KMS-11 (cell line): Measurements from ENCODE around the gene IFNAR1.

Source experiments
- H2AFZ ChIP-seq: fragments of 200-600 bp; sonication (generic); 2 replicates; pipeline ENCODE4 v1.6.1; 2016; ENCODE audit warnings: antibody characterized with exemption, mixed run types, low read depth
- H3K27ac ChIP-seq: fragments of 200-600 bp; sonication (generic); 2 replicates; pipeline ENCODE4 v1.6.1; 2016; ENCODE audit warnings: mild to moderate bottlenecking, mixed run types
- H3K27me3 ChIP-seq: fragments of 200-600 bp; sonication (generic); 2 replicates; pipeline ENCODE4 v1.6.1; 2017; ENCODE audit warnings: mild to moderate bottlenecking, low read depth, mixed run types, moderate library complexity; ENCODE audit not compliant: insufficient read depth
- H3K36me3 ChIP-seq: fragments of 200-600 bp; sonication (generic); 2 replicates; pipeline ENCODE4 v1.6.1; 2017; ENCODE audit warnings: mild to moderate bottlenecking, mixed run types; ENCODE audit not compliant: insufficient read depth
- H3K4me1 ChIP-seq: fragments of 200-600 bp; sonication (generic); 2 replicates; pipeline ENCODE4 v1.6.1; 2016; ENCODE audit warnings: mild to moderate bottlenecking, low read depth, mixed run types; ENCODE audit not compliant: poor library complexity, severe bottlenecking
- H3K4me2 ChIP-seq: fragments of 200-600 bp; sonication (generic); 2 replicates; pipeline ENCODE4 v1.7.0; 2016; ENCODE audit warnings: mild to moderate bottlenecking, mixed run types
- H3K4me3 ChIP-seq: fragments of 200-600 bp; sonication (generic); IDR thresholded peaks from 2 replicates; pipeline ENCODE4 v1.6.1; 2017; ENCODE audit warnings: low read depth, low read length, mixed read lengths; ENCODE audit not compliant: insufficient read depth
- H3K79me2 ChIP-seq: fragments of 200-600 bp; sonication (generic); 2 replicates; pipeline ENCODE4 v1.6.1; 2016; ENCODE audit warnings: low read depth, mixed run types; ENCODE audit not compliant: insufficient read depth
- H3K9ac ChIP-seq: fragments of 200-600 bp; sonication (generic); 2 replicates; pipeline ENCODE4 v1.6.1; 2016; ENCODE audit warnings: mild to moderate bottlenecking, mixed run types
- H4K20me1 ChIP-seq: fragments of 200-600 bp; sonication (generic); 2 replicates; pipeline ENCODE4 v1.6.1; 2016; ENCODE audit warnings: mild to moderate bottlenecking, mixed run types; ENCODE audit not compliant: insufficient read depth
- CTCF ChIP-seq: fragments of 200-600 bp; sonication (generic); conservative IDR thresholded peaks from 2 replicates; pipeline ENCODE4 v1.6.1; 2017; ENCODE audit warnings: low read depth, mild to moderate bottlenecking, antibody characterized with exemption, low read length, moderate library complexity, mixed read lengths

Gene IFNAR1

DNA sequence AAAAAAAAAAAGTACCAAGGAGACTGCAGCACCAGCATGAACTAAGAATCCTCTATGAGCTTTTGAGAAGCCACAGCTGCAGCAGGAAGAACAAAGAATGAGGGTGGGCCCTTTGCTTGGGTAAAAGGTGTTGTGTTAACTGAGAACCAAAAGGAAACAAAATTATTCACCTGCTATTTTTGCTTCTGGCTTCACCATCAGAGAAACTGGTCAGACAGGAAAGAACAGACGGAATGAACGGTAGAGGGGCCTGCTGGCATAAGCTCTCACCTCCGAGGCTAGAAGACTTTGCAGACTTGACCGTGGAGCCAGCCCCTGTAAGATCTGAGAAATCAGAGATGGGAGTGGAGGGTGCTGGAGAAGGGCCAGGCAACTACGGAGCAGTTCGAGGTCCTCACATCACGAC, 31.0 kb upstream of the IFNAR1 start:
- no peaks in the 10 kb centered on the region for H3K27me3 ChIP-seq

DNA sequence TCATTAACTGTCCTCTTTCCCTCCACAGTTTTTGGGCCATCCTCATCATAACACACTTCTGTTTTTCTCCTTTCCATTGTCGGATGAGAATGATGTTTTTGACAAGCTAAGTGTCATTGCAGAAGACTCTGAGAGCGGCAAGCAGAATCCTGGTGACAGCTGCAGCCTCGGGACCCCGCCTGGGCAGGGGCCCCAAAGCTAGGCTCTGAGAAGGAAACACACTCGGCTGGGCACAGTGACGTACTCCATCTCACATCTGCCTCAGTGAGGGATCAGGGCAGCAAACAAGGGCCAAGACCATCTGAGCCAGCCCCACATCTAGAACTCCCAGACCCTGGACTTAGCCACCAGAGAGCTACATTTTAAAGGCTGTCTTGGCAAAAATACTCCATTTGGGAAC, 28.6 kb upstream of the IFNAR1 start:
- Histone ChIP-seq H3K4me2 (no peak overlapping the region), H3K36me3 (no peaks in the 10 kb centered on the region), H3K9ac (no peak overlapping the region), H3K27ac (no peak overlapping the region), H3K79me2 (no peaks in the 10 kb centered on the region), H2AFZ (no peak overlapping the region), H3K27me3 (no peaks in the 10 kb centered on the region), H3K4me1 (peaks cover 2% of the 10 kb centered on the region), H4K20me1 (no peaks in the 10 kb centered on the region), H3K4me3 (no peak overlapping the region)
- no peak for TF ChIP-seq CTCF

More for the DNA sequence above, 31.0 kb upstream of the IFNAR1 start:
- Histone ChIP-seq H3K4me3 (no peak overlapping the region), H3K79me2 (no peaks in the 10 kb centered on the region), H3K36me3 (no peaks in the 10 kb centered on the region), H2AFZ (no peak overlapping the region), H3K27ac (no peak overlapping the region), H3K4me2 (no peak overlapping the region), H3K4me1 (no peaks in the 10 kb centered on the region), H3K9ac (no peak overlapping the region), H4K20me1 (no peaks in the 10 kb centered on the region)
- no peak for TF ChIP-seq CTCF

DNA sequence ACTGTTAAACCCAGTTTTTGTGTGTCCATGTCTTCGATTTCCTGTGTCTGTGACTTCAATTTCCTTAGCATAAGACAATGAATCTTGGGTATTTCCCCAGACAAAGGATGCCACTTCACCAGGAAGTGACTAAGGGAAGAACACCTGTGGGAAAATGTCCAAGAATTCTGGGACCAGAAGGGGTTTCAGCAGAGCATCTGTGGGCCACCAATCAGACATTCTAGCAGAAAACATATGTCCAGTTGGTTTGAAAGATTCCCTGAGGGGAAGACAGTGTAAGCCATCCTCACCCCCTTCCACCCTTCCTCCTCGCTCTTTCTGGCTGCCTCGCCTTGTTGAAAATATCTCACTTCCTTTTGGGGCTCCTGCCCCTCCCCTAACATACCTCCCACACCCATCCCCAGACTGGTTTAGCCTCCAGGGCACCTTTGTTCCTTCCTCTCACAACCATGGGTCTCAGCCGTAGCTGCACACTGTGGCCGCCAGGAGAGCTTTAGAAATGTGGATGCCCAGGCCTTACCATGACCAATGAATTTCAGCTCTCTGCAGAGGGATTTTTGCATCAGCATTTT, 25.5 kb upstream of the IFNAR1 start:
- Histone ChIP-seq H4K20me1 (no peaks in the 10 kb centered on the region), H3K4me2 (no peak overlapping the region), H3K4me3 (no peak overlapping the region), H3K4me1 (peaks cover 12% of the 10 kb centered on the region), H3K9ac (no peak overlapping the region), H2AFZ (no peak overlapping the region), H3K79me2 (no peaks in the 10 kb centered on the region), H3K27ac (no peak overlapping the region), H3K27me3 (no peaks in the 10 kb centered on the region), H3K36me3 (no peaks in the 10 kb centered on the region)
- no peak for TF ChIP-seq CTCF

- no peak overlapping the region for H2AFZ ChIP-seq
- TF ChIP-seq CTCF, result no peak
- no peak overlapping the region for H3K4me2 ChIP-seq
These were observed 23.8 kb upstream of the IFNAR1 start for GRCh38 chr21:33300701-33301631.

More at GRCh38 chr21:33300701-33301631, 23.8 kb upstream of the IFNAR1 start:
- no peaks in the 10 kb centered on the region for H3K36me3 ChIP-seq
- H3K79me2 ChIP-seq, result no peaks in the 10 kb centered on the region
- H3K27me3 ChIP-seq, result no peaks in the 10 kb centered on the region
- H3K9ac ChIP-seq, result no peak overlapping the region
- H3K27ac ChIP-seq, result no peak overlapping the region
- no peaks in the 10 kb centered on the region for H4K20me1 ChIP-seq
- no peak overlapping the region for H3K4me3 ChIP-seq
- peaks cover 12% of the 10 kb centered on the region for H3K4me1 ChIP-seq
